IMR-90 (cell line): Measurements from ENCODE around the gene DSCAML1. TPM values are rescaled to one million over a fixed set of nuclear protein-coding genes. Genes with fewer than 3 reads are reported as not detected.

Experiments used
- ATAC-seq: fragments of 200-7000 bp; cut with Tn5 transposase; 2 replicates; pipeline ENCODE4 v1.9.1; 2020; ENCODE audit warnings: low read depth, mild to moderate bottlenecking, moderate library complexity
- BruUV-seq: library from RNA; stranded (reverse); fragments of 400-500 nt; replicated peaks from 2 replicates; lab custom pipeline; 2021; lab: Mats Ljungman, UMichigan
- CTCF ChIA-PET: fragments of 300-600 bp; formaldehyde crosslinking; extraction: SDS; loops from one replicate; lab custom pipeline; 2021; ENCODE audit warnings: antibody characterized with exemption; lab: Yijun Ruan, JAX
- POLR2A ChIA-PET: fragments of 300-600 bp; sonication (Branson Sonifier 250); formaldehyde crosslinking; loops from one replicate; lab custom pipeline; 2022; ENCODE audit warnings: antibody characterized with exemption; ENCODE audit not compliant: unreplicated experiment; lab: Charles Lee
- DNase-seq: peaks from one replicate; pipeline ENCODE4 v3.0.0; 2013
- H2AFZ ChIP-seq: replicated peaks from 2 replicates; pipeline ENCODE3; 2013; ENCODE audit warnings: low read length, mild to moderate bottlenecking; ENCODE audit not compliant: poor library complexity
- H2AK5ac ChIP-seq: 2 replicates; pipeline ENCODE4 v1.6.1; 2013; ENCODE audit warnings: low read depth, low read length, inconsistent platforms
- H2AK9ac ChIP-seq: replicated peaks from 2 replicates; pipeline ENCODE3; 2013; ENCODE audit warnings: mild to moderate bottlenecking, low read depth, low read length, moderate library complexity; ENCODE audit not compliant: poor library complexity
- H2BK120ac ChIP-seq: 2 replicates; pipeline ENCODE4 v1.6.1; 2013; ENCODE audit warnings: low read depth, low read length, inconsistent platforms
- H2BK15ac ChIP-seq: 3 replicates; pipeline ENCODE4 v1.6.1; 2013; ENCODE audit warnings: low read depth, low read length, inconsistent platforms
- H2BK20ac ChIP-seq: 2 replicates; pipeline ENCODE4 v1.6.1; 2013; ENCODE audit warnings: low read depth, mild to moderate bottlenecking, inconsistent platforms, low read length, moderate library complexity
- H2BK5ac ChIP-seq: 2 replicates; pipeline ENCODE4 v1.6.1; 2013; ENCODE audit warnings: mild to moderate bottlenecking, low read depth, low read length, inconsistent platforms; ENCODE audit not compliant: poor library complexity, severe bottlenecking
- H3K14ac ChIP-seq: replicated peaks from 2 replicates; pipeline ENCODE4 v1.6.1; 2013; ENCODE audit warnings: low read depth, low read length, inconsistent platforms
- H3K18ac ChIP-seq: 2 replicates; pipeline ENCODE4 v1.6.1; 2013; ENCODE audit warnings: low read depth, low read length, control low read depth
- H3K23ac ChIP-seq: 2 replicates; pipeline ENCODE4 v1.6.1; 2013; ENCODE audit warnings: low read depth, low read length, inconsistent platforms
- H3K27ac ChIP-seq: 2 replicates; pipeline ENCODE4 v1.5.1; 2013; ENCODE audit warnings: mild to moderate bottlenecking, control low read depth, low read length; ENCODE audit not compliant: insufficient read depth
- H3K27me3 ChIP-seq: 2 replicates; pipeline ENCODE4 v1.6.1; 2013; ENCODE audit warnings: low read length; ENCODE audit not compliant: control insufficient read depth, insufficient read depth
- H3K36me3 ChIP-seq: 2 replicates; pipeline ENCODE4 v1.6.1; 2013; ENCODE audit warnings: low read length, mixed read lengths; ENCODE audit not compliant: control insufficient read depth, insufficient read depth
- H3K4ac ChIP-seq: 2 replicates; pipeline ENCODE4 v1.6.1; 2013; ENCODE audit warnings: low read depth, low read length, inconsistent platforms
- H3K4me1 ChIP-seq: 2 replicates; pipeline ENCODE4 v1.6.1; 2013; ENCODE audit warnings: low read length, mixed read lengths; ENCODE audit not compliant: control insufficient read depth, insufficient read depth
- H3K4me2 ChIP-seq: 2 replicates; pipeline ENCODE4 v1.6.1; 2013; ENCODE audit warnings: low read depth, mild to moderate bottlenecking, control low read depth, low read length, moderate library complexity
- H3K4me3 ChIP-seq: 2 replicates; pipeline ENCODE4 v1.5.1; 2013; ENCODE audit warnings: low read depth, mild to moderate bottlenecking, control low read depth, low read length, moderate library complexity; ENCODE audit not compliant: insufficient read depth
- H3K56ac ChIP-seq: 2 replicates; pipeline ENCODE4 v1.6.1; 2013; ENCODE audit warnings: low read length, inconsistent platforms; ENCODE audit not compliant: insufficient read depth; ENCODE audit errors: extremely low read depth
- H3K79me1 ChIP-seq, 2 experiments: 2 replicates each; pipeline ENCODE4 v1.6.1; 2013; ENCODE audit warnings: low read length in 2 of 2, inconsistent platforms in 1 of 2, low read depth in 1 of 2
- H3K9ac ChIP-seq: 2 replicates; pipeline ENCODE4 v1.6.1; 2013; ENCODE audit warnings: low read depth, low read length, control low read depth
- H3K9me1 ChIP-seq: 2 replicates; pipeline ENCODE4 v1.6.1; 2013; ENCODE audit warnings: low read length, inconsistent platforms; ENCODE audit not compliant: insufficient read depth
- H3K9me3 ChIP-seq: 2 replicates; pipeline ENCODE4 v1.6.1; 2013; ENCODE audit warnings: low read length; ENCODE audit not compliant: control insufficient read depth, insufficient read depth
- H4K20me1 ChIP-seq: 2 replicates; pipeline ENCODE4 v1.6.1; 2013; ENCODE audit warnings: low read length, inconsistent platforms; ENCODE audit not compliant: insufficient read depth
- H4K5ac ChIP-seq: 2 replicates; pipeline ENCODE4 v1.6.1; 2013; ENCODE audit warnings: mild to moderate bottlenecking, low read depth, low read length, control low read depth
- H4K8ac ChIP-seq, 2 experiments: 2 replicates each; pipeline ENCODE4 v1.6.1; 2013; ENCODE audit warnings: low read depth in 2 of 2, low read length in 2 of 2, control low read depth in 1 of 2, inconsistent platforms in 1 of 2
- H4K91ac ChIP-seq: 2 replicates; pipeline ENCODE4 v1.6.1; 2013; ENCODE audit warnings: low read depth, low read length, inconsistent platforms; ENCODE audit not compliant: insufficient read depth
- BHLHE40 ChIP-seq: fragments of 150-350 bp; IDR thresholded peaks from 2 replicates; pipeline ENCODE4 v1.6.1; 2016; ENCODE audit warnings: mild to moderate bottlenecking, low read depth, low read length
- CEBPB ChIP-seq: IDR thresholded peaks from 2 replicates; pipeline ENCODE4 v1.6.1; 2012; ENCODE audit warnings: low read depth, low read length, improper control_type of control experiment
- CHD1 ChIP-seq: IDR thresholded peaks from 2 replicates; pipeline ENCODE4 v1.6.1; 2012; ENCODE audit warnings: low read depth, low read length, improper control_type of control experiment
- FOS ChIP-seq: fragments of 150-350 bp; IDR thresholded peaks from 2 replicates; pipeline ENCODE4 v1.6.1; 2016; ENCODE audit warnings: low read depth, low read length
- MAFK ChIP-seq: IDR thresholded peaks from 2 replicates; pipeline ENCODE4 v1.6.1; 2012; ENCODE audit warnings: low read depth, low read length, improper control_type of control experiment
- MAZ ChIP-seq: IDR thresholded peaks from 2 replicates; pipeline ENCODE4 v1.6.1; 2012; ENCODE audit warnings: low read depth, mild to moderate bottlenecking, low read length, improper control_type of control experiment, moderate library complexity, borderline replicate concordance
- MXI1 ChIP-seq: IDR thresholded peaks from 2 replicates; pipeline ENCODE4 v1.6.1; 2012; ENCODE audit warnings: low read depth, mild to moderate bottlenecking, low read length, moderate library complexity, borderline replicate concordance
- NFE2L2 ChIP-seq: fragments of 150-350 bp; IDR thresholded peaks from 2 replicates; pipeline ENCODE4 v1.6.1; 2016; ENCODE audit warnings: low read depth, mild to moderate bottlenecking, low read length
- POLR2A ChIP-seq: IDR thresholded peaks from 2 replicates; pipeline ENCODE4 v1.6.1; 2012; ENCODE audit warnings: mild to moderate bottlenecking, low read depth, low read length
- RAD21 ChIP-seq: IDR thresholded peaks from 2 replicates; pipeline ENCODE4 v1.6.1; 2012; ENCODE audit warnings: low read length, improper control_type of control experiment
- RCOR1 ChIP-seq: IDR thresholded peaks from 2 replicates; pipeline ENCODE4 v1.6.1; 2012; ENCODE audit warnings: mild to moderate bottlenecking, low read length, improper control_type of control experiment; ENCODE audit not compliant: insufficient replicate concordance
- RFX5 ChIP-seq: IDR thresholded peaks from 2 replicates; pipeline ENCODE4 v1.8.0; 2012; ENCODE audit warnings: low read depth, mild to moderate bottlenecking, low read length, moderate library complexity
- SMC3 ChIP-seq: fragments of 150-350 bp; IDR thresholded peaks from 2 replicates; pipeline ENCODE4 v1.6.1; 2016; ENCODE audit warnings: low read depth, mild to moderate bottlenecking, antibody characterized with exemption, low read length, moderate library complexity
- WGBS, 2 experiments: methylation state at CpG; one replicate each; pipeline versions ENCODE4 v1.1.5 to v1.1.7; 2013; ENCODE audit warnings: missing lambda C conversion rate in 2 of 2; ENCODE audit not compliant: insufficient read length in 1 of 2; ENCODE audit errors: extremely low coverage in 2 of 2; 5-methylcytosine and 5-hydroxymethylcytosine counted together
- dilution Hi-C: fragments of 300-500 bp; cut with HindIII; formaldehyde crosslinking; loops from one replicate; pipeline ENCODE4 v1.14.3; 2018; ENCODE audit warnings: low sequenced_read_pairs; ENCODE audit not compliant: unreplicated experiment
- in situ Hi-C: fragments of 300-500 bp; cut with MboI; formaldehyde crosslinking; loops from 3 replicates; pipeline ENCODE4 v1.14.3; 2019; ENCODE audit warnings: low sequenced_read_pairs, inconsistent platforms, mixed read lengths
- intact Hi-C: fragments of 100-400 bp; cut with micrococcal nuclease; formaldehyde crosslinking; loops from 2 replicates; pipeline ENCODE4 v1.10.0; 2022
- polyA plus RNA-seq, 3 experiments: library from polyadenylated mRNA; depleted of rRNA; stranded (reverse); fragments of >200 nt; gene quantifications; 2 replicates each; pipeline ENCODE4 v1.2.3, GENCODE V29; 2012; ENCODE audit warnings: low replicate concordance in 1 of 3
- total RNA-seq: library from RNA; depleted of rRNA; stranded (reverse); fragments of >200 nt; gene quantifications from 2 replicates; pipeline ENCODE4 v1.2.3, GENCODE V29; 2012
- TF ChIP-seq, protein P1 (sequence below): fragments of 150-350 bp; IDR thresholded peaks from 2 replicates; pipeline ENCODE4 v1.6.1; 2017; ENCODE audit warnings: mild to moderate bottlenecking, antibody characterized with exemption, low read length, low read depth
- TF ChIP-seq, protein P2 (sequence below): fragments of 150-350 bp; IDR thresholded peaks from 2 replicates; pipeline ENCODE4 v1.6.1; 2016; ENCODE audit warnings: low read depth, mild to moderate bottlenecking, low read length, moderate library complexity, borderline replicate concordance
- TF ChIP-seq, protein P3 (sequence below): conservative IDR thresholded peaks from 2 replicates; pipeline ENCODE4 v1.5.1; 2012; ENCODE audit warnings: mild to moderate bottlenecking, low read depth, low read length, improper control_type of control experiment

DSCAML1 gene
- total and polyA plus RNA-seq, 2 of the 4 experiments (the other 2 are of a cell fraction), result not detected

GRCh38 chr11:117745346-117745745 is 51.7 kb downstream of the DSCAML1 start:
- in situ Hi-C loops (no loop called here), intact Hi-C loops (no loop called here)
- WGBS, 2 experiments, result no CpG with 5 or more reads among the region's 7 CpGs

More at GRCh38 chr11:117745346-117745745, 51.7 kb downstream of the DSCAML1 start:
- Histone ChIP-seq H4K20me1 (no peaks in the 10 kb centered on the region), H2BK5ac (no peak overlapping the region), H3K9me3 (no peaks in the 10 kb centered on the region), H2BK20ac (no peak overlapping the region), H3K9me1 (no peaks in the 10 kb centered on the region), H3K9ac (no peak overlapping the region), H3K36me3 (no peaks in the 10 kb centered on the region), H3K56ac (no peak overlapping the region), H3K14ac (no peak overlapping the region), H2BK15ac (no peak overlapping the region), H4K5ac (no peak overlapping the region), H3K4me1 (no peaks in the 10 kb centered on the region), H3K27me3 (peaks cover 2% of the 10 kb centered on the region; the same call in 1 of the 2 replicates), H4K91ac (no peak overlapping the region), H3K4me3 (no peak overlapping the region), H3K18ac (no peak overlapping the region), H2AK5ac (no peak overlapping the region), H3K23ac (no peak overlapping the region), H3K4me2 (no peak overlapping the region), H3K79me1 (no peaks in the 10 kb centered on the region), H4K8ac (no peak overlapping the region), H2BK120ac (no peak overlapping the region), H2AFZ (peak overlapping the region; percentile 44), H3K4ac (no peak overlapping the region), H2AK9ac (no peak overlapping the region), H3K27ac (no peak overlapping the region)
- CTCF ChIA-PET, result no interaction called here
- DNase-seq, result no peak
- POLR2A ChIA-PET, result no interaction called here
- ATAC-seq, result no peak
- dilution Hi-C loops, result no loop called here
- no peak for TF ChIP-seq FOS
- TF ChIP-seq, protein P1, sequence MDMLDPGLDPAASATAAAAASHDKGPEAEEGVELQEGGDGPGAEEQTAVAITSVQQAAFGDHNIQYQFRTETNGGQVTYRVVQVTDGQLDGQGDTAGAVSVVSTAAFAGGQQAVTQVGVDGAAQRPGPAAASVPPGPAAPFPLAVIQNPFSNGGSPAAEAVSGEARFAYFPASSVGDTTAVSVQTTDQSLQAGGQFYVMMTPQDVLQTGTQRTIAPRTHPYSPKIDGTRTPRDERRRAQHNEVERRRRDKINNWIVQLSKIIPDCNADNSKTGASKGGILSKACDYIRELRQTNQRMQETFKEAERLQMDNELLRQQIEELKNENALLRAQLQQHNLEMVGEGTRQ, result no peak
- no peak for TF ChIP-seq SMC3
- TF ChIP-seq RFX5, result no peak
- TF ChIP-seq RAD21, result no peak
- TF ChIP-seq, protein P2, sequence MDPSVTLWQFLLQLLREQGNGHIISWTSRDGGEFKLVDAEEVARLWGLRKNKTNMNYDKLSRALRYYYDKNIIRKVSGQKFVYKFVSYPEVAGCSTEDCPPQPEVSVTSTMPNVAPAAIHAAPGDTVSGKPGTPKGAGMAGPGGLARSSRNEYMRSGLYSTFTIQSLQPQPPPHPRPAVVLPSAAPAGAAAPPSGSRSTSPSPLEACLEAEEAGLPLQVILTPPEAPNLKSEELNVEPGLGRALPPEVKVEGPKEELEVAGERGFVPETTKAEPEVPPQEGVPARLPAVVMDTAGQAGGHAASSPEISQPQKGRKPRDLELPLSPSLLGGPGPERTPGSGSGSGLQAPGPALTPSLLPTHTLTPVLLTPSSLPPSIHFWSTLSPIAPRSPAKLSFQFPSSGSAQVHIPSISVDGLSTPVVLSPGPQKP, result no peak
- no peak for TF ChIP-seq RCOR1
- TF ChIP-seq, protein P3, sequence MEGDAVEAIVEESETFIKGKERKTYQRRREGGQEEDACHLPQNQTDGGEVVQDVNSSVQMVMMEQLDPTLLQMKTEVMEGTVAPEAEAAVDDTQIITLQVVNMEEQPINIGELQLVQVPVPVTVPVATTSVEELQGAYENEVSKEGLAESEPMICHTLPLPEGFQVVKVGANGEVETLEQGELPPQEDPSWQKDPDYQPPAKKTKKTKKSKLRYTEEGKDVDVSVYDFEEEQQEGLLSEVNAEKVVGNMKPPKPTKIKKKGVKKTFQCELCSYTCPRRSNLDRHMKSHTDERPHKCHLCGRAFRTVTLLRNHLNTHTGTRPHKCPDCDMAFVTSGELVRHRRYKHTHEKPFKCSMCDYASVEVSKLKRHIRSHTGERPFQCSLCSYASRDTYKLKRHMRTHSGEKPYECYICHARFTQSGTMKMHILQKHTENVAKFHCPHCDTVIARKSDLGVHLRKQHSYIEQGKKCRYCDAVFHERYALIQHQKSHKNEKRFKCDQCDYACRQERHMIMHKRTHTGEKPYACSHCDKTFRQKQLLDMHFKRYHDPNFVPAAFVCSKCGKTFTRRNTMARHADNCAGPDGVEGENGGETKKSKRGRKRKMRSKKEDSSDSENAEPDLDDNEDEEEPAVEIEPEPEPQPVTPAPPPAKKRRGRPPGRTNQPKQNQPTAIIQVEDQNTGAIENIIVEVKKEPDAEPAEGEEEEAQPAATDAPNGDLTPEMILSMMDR, result no peak
- TF ChIP-seq MXI1, result no peak
- TF ChIP-seq CEBPB, result no peak
- no peak for TF ChIP-seq MAZ
- no peak for TF ChIP-seq CHD1
- no peak for TF ChIP-seq POLR2A
- TF ChIP-seq MAFK, result no peak
- no peak for TF ChIP-seq BHLHE40
- TF ChIP-seq NFE2L2, result no peak
- BruUV-seq, result no TSS peak
